Uterus (tissue), 4 donors: Measurements from ENCODE around the gene KCTD13. TPM values are rescaled to one million over a fixed set of nuclear protein-coding genes. Genes with fewer than 3 reads are reported as not detected.

Experiments
- DNase-seq, 2 donors: peaks; one replicate each; pipeline ENCODE4 v3.0.0-alpha.2; 2019 to 2020
- H3K27ac ChIP-seq, 2 donors: fragments of 200-600 bp; sonication (generic); 1 replicate in 1 of 2; 2 replicates in 1 of 2; pipeline ENCODE4 v1.5.1; 2016 to 2018
- H3K27me3 ChIP-seq, 2 donors: fragments of 200-600 bp; sonication (generic); one replicate each; pipeline ENCODE4 v1.5.1; 2018 to 2019; ENCODE audit warnings: control low read depth in 1 of 2
- H3K36me3 ChIP-seq, 2 donors: fragments of 200-600 bp; sonication (generic); one replicate each; pipeline ENCODE4 v1.5.1; 2019; ENCODE audit warnings: control low read depth in 1 of 2
- H3K4me1 ChIP-seq, 2 donors: fragments of 200-600 bp; sonication (generic); one replicate each; pipeline ENCODE4 v1.5.1; 2018 to 2019; ENCODE audit warnings: control low read depth in 1 of 2
- H3K4me3 ChIP-seq, 2 donors: fragments of 200-600 bp; sonication (generic); 1 replicate in 1 of 2; 2 replicates in 1 of 2; pipeline ENCODE4 v1.5.1; 2018 to 2019; ENCODE audit warnings: mild to moderate bottlenecking in 1 of 2
- H3K9me3 ChIP-seq, 2 donors: fragments of 200-600 bp; sonication (generic); one replicate each; pipeline ENCODE4 v1.5.1; 2019; ENCODE audit warnings: control low read depth in 1 of 2
- POLR2A ChIP-seq, 2 donors: fragments of 450-650 bp; IDR thresholded peaks; one replicate each; pipeline ENCODE4 v1.6.1; 2016; ENCODE audit warnings: antibody characterized with exemption in 2 of 2, mild to moderate bottlenecking in 1 of 2, moderate library complexity in 1 of 2
- intact Hi-C: fragments of 100-400 bp; cut with DNase I; formaldehyde crosslinking; loops from one replicate; pipeline ENCODE4 v1.15.1; 2023; ENCODE audit warnings: low total_unique reads
- total RNA-seq, 4 donors: library from RNA; depleted of rRNA in 3 of 4; stranded (reverse); fragments of >200 nt in 3 of 4; gene quantifications; one replicate each; pipeline versions ENCODE4 v1.1.0 to v1.2.4, GENCODE V29; 2014 to 2023
- TF ChIP-seq, protein P1 (sequence below), 4 experiments: fragments of 200-600 bp in 2 of 4; fragments of 450-650 bp in 2 of 4; sonication (generic) in 2 of 4; IDR thresholded peaks; one replicate each; pipeline ENCODE4 v1.5.1; 2016 to 2019; ENCODE audit warnings: antibody characterized with exemption in 4 of 4, mild to moderate bottlenecking in 2 of 4, moderate library complexity in 1 of 4
- donor health status: DM: yes; HTN: yes; CAD: no.

KCTD13 gene
- total RNA-seq, 4 donors from 2014 or later = 1.8 to 33.3 (median 14.6) TPM

DNA sequence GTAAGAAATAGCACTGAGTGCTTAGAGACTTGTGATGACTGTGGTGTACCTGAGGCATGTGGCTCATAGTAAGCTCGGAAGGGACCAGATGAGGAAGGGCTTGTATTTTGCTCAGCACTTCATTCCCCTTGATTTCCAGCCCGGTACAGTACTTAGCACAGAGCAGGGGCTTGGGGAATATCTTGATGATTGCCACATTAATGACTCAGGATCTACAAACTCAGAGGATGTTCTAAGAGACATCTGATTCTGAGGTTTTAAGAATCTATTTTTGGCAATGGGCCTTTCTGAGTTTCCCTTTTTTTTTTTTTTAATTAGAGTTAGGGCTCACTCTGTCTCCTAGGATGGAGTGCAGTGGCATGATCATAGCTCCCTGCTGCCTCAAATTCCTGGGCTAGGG, 16.6 kb downstream of the KCTD13 start:
- H3K36me3 ChIP-seq = no peaks in the 10 kb centered on the region
- intact Hi-C loops = no loop called here
- no peaks in the 10 kb centered on the region for H3K4me1 ChIP-seq
- no peaks in the 10 kb centered on the region for H3K9me3 ChIP-seq
- DNase-seq = no peak
- TF ChIP-seq, protein P1, sequence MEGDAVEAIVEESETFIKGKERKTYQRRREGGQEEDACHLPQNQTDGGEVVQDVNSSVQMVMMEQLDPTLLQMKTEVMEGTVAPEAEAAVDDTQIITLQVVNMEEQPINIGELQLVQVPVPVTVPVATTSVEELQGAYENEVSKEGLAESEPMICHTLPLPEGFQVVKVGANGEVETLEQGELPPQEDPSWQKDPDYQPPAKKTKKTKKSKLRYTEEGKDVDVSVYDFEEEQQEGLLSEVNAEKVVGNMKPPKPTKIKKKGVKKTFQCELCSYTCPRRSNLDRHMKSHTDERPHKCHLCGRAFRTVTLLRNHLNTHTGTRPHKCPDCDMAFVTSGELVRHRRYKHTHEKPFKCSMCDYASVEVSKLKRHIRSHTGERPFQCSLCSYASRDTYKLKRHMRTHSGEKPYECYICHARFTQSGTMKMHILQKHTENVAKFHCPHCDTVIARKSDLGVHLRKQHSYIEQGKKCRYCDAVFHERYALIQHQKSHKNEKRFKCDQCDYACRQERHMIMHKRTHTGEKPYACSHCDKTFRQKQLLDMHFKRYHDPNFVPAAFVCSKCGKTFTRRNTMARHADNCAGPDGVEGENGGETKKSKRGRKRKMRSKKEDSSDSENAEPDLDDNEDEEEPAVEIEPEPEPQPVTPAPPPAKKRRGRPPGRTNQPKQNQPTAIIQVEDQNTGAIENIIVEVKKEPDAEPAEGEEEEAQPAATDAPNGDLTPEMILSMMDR (IDR thresholded peaks at IDR 0.05) = no peak
- TF ChIP-seq POLR2A (IDR thresholded peaks at IDR 0.05) = no peak
- no peaks in the 10 kb centered on the region for H3K27me3 ChIP-seq
- H3K27ac ChIP-seq = no peak overlapping the region
- no peak overlapping the region for H3K4me3 ChIP-seq

DNA sequence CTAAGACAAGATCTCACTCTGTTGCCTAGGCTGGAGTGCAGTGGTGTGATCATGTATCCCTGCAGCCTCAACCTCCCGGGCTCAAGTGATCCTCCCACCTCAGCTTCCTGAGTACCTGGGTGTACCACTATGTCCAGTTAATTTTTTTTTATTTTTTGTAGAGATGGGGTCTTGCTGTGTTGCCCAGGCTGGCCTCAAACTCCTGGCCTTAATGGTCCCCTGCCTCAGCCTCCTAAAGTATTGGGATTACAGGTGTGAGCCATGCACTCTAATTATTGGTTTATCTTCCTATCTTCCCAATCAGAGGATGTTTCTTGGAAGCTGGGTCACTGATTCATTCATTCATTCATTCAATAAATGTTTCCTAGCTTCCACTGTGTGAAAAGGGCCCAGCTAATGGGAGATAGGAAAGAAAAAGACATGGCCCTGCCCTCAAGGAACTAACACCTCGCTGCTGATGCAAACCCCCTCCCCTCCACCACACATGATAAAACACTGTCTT, 17.3 kb downstream of the KCTD13 start:
- Histone ChIP-seq H3K4me3 (no peak overlapping the region), H3K9me3 (no peaks in the 10 kb centered on the region), H3K4me1 (no peaks in the 10 kb centered on the region), H3K27me3 (no peaks in the 10 kb centered on the region), H3K27ac (no peak overlapping the region), H3K36me3 (no peaks in the 10 kb centered on the region)
- no peak for TF ChIP-seq POLR2A (IDR thresholded peaks at IDR 0.05)
- TF ChIP-seq, protein P1 (IDR thresholded peaks at IDR 0.05) = no peak
- no peak for DNase-seq
- intact Hi-C loops = no loop called here

DNA sequence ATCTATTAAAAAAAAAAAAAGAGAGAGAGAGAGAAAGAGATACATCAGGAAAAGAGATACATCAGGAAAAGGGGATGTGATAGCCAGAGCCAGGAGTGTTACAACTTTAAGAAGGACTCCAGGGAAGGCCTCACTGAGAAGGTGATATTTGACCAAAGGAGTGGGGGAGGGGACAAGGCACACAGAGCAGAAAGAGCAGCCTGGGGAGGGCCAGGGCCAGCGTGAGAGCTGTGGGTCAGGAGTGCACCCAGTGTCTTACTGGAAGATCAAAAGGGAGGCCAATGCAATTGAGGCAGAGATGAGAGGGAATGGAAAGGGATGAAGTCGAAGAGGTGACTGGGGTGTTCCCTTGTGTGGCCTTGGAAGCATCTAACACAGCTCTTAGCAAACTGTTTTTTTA, 18.1 kb downstream of the KCTD13 start:
- Histone ChIP-seq H3K9me3 (no peaks in the 10 kb centered on the region), H3K27ac (no peak overlapping the region), H3K27me3 (no peaks in the 10 kb centered on the region), H3K4me1 (no peaks in the 10 kb centered on the region), H3K4me3 (no peak overlapping the region), H3K36me3 (no peaks in the 10 kb centered on the region)
- DNase-seq = no peak
- no peak for TF ChIP-seq POLR2A (IDR thresholded peaks at IDR 0.05)
- TF ChIP-seq, protein P1 (IDR thresholded peaks at IDR 0.05) = no peak
- intact Hi-C loops = no loop called here

DNA sequence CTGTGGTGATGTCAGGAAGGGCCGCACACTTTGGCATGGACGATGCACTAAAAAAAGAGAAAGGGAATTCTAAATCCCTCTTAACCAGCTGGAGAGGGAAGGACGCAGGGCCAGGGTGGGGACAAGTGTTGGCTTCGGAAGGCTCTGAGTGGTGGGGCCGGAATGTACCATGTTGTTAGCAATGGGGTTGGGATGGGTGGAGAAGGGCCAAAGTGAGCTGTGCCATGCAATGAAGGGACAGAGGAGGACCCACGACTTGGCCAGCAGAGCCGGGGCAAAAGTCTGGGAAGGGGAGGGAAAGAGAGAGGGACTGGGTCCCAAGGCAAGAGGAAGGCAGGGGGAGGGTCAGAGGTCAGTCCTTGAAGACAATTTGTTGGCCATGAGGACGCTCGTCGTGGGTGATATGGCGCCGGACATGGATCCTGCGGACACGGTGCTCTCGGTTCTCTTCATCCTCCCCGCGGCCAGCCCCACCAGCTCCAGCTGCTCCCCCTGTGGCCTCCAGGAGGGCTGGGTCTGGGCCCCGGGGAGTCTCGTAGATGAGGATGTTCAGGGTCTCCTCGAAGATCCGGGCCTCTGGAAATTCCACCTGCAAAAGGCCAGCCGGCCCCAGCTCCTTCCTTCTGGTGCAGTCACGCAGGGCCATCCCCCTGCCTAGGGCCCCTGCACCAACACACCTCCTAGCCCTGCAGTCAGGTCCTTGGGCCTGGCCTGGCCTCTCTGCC, 19.3 kb downstream of the KCTD13 start:
- no peaks in the 10 kb centered on the region for H3K36me3 ChIP-seq
- H3K27me3 ChIP-seq = no peaks in the 10 kb centered on the region
- intact Hi-C loops = no loop called here

DNA sequence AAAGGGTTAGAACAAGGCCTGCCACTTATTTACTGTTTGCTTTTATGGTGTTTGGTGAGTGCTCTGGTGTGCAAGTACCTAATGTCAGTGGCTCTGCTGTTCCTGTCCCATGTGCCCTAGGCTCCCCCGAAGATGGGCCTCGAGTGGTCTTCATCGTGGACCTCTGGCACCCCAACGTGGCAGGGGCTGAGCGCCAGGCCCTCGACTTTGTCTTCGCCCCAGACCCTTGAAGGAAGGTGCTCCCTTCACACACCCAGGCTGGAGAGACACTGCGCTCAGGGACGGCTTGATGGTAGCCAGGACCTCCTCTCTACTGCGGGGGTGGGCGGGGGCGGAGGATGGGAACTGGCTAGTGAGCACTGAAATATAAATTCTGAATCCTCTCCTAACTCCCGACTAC, 20.4 kb downstream of the KCTD13 start:
- no peak overlapping the region for H3K4me3 ChIP-seq
- H3K4me1 ChIP-seq = no peaks in the 10 kb centered on the region
- no peaks in the 10 kb centered on the region for H3K27me3 ChIP-seq
- TF ChIP-seq, protein P1 (IDR thresholded peaks at IDR 0.05) = no peak
- no peak for TF ChIP-seq POLR2A (IDR thresholded peaks at IDR 0.05)
- no peak for DNase-seq
- no peaks in the 10 kb centered on the region for H3K36me3 ChIP-seq
- no peak overlapping the region for H3K27ac ChIP-seq
- intact Hi-C loops = no loop called here
- H3K9me3 ChIP-seq = no peaks in the 10 kb centered on the region

More for the DNA sequence above, 19.3 kb downstream of the KCTD13 start:
- Histone ChIP-seq H3K27ac (no peak overlapping the region), H3K4me3 (no peak overlapping the region), H3K9me3 (no peaks in the 10 kb centered on the region), H3K4me1 (no peaks in the 10 kb centered on the region)
- TF ChIP-seq, protein P1 (IDR thresholded peaks at IDR 0.05) = no peak
- no peak for TF ChIP-seq POLR2A (IDR thresholded peaks at IDR 0.05)
- no peak for DNase-seq
